ENCODE measurements around the gene ATP9A. TPM values are rescaled to one million over a fixed set of nuclear protein-coding genes. Genes with fewer than 3 reads are reported as not detected.

The ATP9A gene
- total and polyA plus RNA-seq, 4 donors: 10.6 to 59.8 (median 33.2) TPM

DNA sequence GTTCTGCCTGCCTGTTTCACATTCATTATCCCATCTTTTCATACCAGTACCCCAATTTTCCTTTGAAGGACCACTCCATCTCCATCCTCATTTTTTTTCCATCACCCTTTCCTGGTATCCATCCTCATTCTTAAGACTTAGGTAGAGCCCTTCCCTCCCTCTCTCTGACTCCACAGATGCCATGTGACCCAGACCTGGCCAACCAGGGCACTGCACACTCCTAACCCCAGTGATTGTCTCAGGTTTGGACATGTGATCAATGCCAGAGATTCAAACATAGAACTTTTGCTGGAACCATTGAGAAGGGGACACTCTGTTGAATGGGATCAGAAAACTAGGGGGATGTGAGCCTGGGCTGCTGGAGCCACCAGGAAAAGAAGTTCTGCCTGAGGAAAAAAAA is 186.6 kb downstream of the ATP9A start:
- Histone ChIP-seq H3K4me3 (ENCODE audit: low read length in 2 of 2) (no peak overlapping the region), H3K4me1 (ENCODE audit: control insufficient read depth in 1 of 2, insufficient read depth in 2 of 2, low read length in 2 of 2) (no peaks in the 10 kb centered on the region), H3K9me3 (ENCODE audit: control insufficient read depth, low read length) (no peaks in the 10 kb centered on the region), H3K36me3 (ENCODE audit: control insufficient read depth in 1 of 2, insufficient read depth in 2 of 2, low read length in 1 of 2) (no peaks in the 10 kb centered on the region), H3K27me3 (ENCODE audit: control insufficient read depth in 1 of 2, insufficient read depth in 2 of 2, low read length in 1 of 2) (no peaks in the 10 kb centered on the region), H3K27ac (ENCODE audit: low read depth in 1 of 2, low read length in 2 of 2) (no peak overlapping the region)
- ATAC-seq (ENCODE audit: low FRiP score) (no peak), DNase-seq (no peak)
- intact Hi-C loops (cut with DNase I): no loop called here

DNA sequence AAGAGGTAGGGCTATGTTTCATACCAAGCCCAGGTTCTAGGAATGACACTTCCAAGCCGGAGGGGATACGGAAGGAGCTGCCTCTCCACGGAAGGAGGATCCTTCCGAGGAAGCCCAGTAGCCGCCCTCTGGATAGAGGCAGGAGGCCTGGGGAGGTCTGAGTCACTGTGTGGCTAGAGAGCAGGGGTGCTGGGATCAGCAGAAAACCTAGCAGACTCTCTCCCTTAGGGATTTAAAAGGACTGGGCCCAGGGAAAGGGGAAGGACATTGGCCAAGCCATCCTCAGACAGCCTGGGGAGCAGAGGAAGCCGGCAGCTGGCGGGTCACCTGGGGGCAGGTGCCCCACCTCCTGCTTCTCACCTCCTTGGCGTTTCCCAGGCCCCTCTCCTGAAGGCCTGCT is 189.1 kb downstream of the ATP9A start:
- 70 to 83% methylated on average over 8 of the region's 8 CpGs for WGBS, 2 donors
- ATAC-seq (ENCODE audit: low FRiP score) (no peak), DNase-seq (no peak)
- Histone ChIP-seq H3K4me3 (ENCODE audit: low read length in 2 of 2) (no peak overlapping the region), H3K9me3 (ENCODE audit: control insufficient read depth, low read length) (peaks cover 2% of the 10 kb centered on the region), H3K27ac (ENCODE audit: low read depth in 1 of 2, low read length in 2 of 2) (no peak overlapping the region), H3K4me1 (ENCODE audit: control insufficient read depth in 1 of 2, insufficient read depth in 2 of 2, low read length in 2 of 2) (no peaks in the 10 kb centered on the region), H3K36me3 (ENCODE audit: control insufficient read depth in 1 of 2, insufficient read depth in 2 of 2, low read length in 1 of 2) (no peaks in the 10 kb centered on the region), H3K27me3 (ENCODE audit: control insufficient read depth in 1 of 2, insufficient read depth in 2 of 2, low read length in 1 of 2) (no peaks in the 10 kb centered on the region)
- intact Hi-C loops (cut with DNase I): no loop called here

DNA sequence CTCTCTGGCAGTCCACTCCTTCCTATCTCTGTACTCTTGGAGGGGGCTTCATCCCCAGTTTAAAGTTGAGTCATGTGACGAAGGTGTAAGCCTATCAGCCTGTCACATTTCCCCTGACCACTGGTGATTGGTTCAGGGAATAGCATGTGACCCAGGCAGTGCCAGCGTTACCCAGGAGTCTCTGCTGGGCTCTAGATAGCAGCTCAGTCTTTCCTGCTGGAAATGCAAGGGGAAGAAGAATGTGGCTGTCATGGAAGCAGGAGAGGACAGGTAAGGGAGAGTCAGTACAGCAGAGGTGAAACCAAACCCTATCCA is 190.1 kb downstream of the ATP9A start:
- no peak for ATAC-seq (ENCODE audit: low FRiP score)
- H3K36me3 ChIP-seq (ENCODE audit: control insufficient read depth in 1 of 2, insufficient read depth in 2 of 2, low read length in 1 of 2): no peaks in the 10 kb centered on the region

DNA sequence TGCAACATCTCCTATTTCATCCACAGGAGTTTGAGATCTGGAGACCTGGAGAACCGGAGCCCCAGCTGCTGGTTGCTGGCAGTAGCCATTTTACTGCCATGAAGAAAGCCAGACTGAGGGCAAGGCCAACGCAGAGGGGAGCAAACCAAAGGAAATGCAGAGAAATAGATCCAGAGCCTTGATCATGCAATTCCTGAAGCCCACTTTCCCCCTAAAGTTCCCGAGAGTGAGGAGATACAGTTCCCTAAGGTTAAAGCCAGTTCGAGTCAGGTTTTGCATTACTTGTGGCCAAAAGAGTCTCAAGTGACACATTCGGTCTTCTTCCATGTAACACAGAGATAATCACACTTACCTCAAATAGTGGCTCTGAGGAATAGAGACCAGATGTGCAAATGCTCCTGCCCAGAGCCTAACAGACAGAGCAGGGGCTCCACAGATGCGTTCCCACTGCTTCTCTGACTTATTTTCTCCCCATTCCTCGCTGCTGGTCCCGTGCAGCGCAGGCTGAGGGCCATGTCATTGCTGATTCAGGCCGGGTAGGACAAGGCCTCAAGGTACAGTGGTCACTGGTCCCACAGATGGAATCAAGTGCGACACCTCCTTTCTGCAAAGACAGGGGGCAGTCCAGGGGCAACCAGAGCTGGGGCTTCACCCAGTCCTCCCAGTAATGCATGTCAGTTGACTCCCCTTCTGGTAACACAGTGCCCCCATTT is 190.6 kb downstream of the ATP9A start:
- ATAC-seq (ENCODE audit: low FRiP score) (no peak), DNase-seq (no peak)
- no peaks in the 10 kb centered on the region for H3K4me1 ChIP-seq (ENCODE audit: control insufficient read depth in 1 of 2, insufficient read depth in 2 of 2, low read length in 2 of 2)
- H3K27ac ChIP-seq (ENCODE audit: low read depth in 1 of 2, low read length in 2 of 2): no peak overlapping the region
- peaks cover 2% of the 10 kb centered on the region for H3K9me3 ChIP-seq (ENCODE audit: control insufficient read depth, low read length)
- no peaks in the 10 kb centered on the region for H3K27me3 ChIP-seq (ENCODE audit: control insufficient read depth in 1 of 2, insufficient read depth in 2 of 2, low read length in 1 of 2)
- WGBS, 2 donors: 95 to 96% methylated on average over 11 of the region's 11 CpGs
- intact Hi-C loops (cut with DNase I): no loop called here
- H3K36me3 ChIP-seq (ENCODE audit: control insufficient read depth in 1 of 2, insufficient read depth in 2 of 2, low read length in 1 of 2): no peaks in the 10 kb centered on the region
- H3K4me3 ChIP-seq (ENCODE audit: low read length in 2 of 2): no peak overlapping the region

More for the DNA sequence above, 190.1 kb downstream of the ATP9A start:
- H3K9me3 ChIP-seq (ENCODE audit: control insufficient read depth, low read length): peaks cover 2% of the 10 kb centered on the region
- DNase-seq: no peak
- intact Hi-C loops (cut with DNase I): no loop called here
- H3K27me3 ChIP-seq (ENCODE audit: control insufficient read depth in 1 of 2, insufficient read depth in 2 of 2, low read length in 1 of 2): no peaks in the 10 kb centered on the region
- no peaks in the 10 kb centered on the region for H3K4me1 ChIP-seq (ENCODE audit: control insufficient read depth in 1 of 2, insufficient read depth in 2 of 2, low read length in 2 of 2)
- no peak overlapping the region for H3K27ac ChIP-seq (ENCODE audit: low read depth in 1 of 2, low read length in 2 of 2)
- no peak overlapping the region for H3K4me3 ChIP-seq (ENCODE audit: low read length in 2 of 2)
- 91 to 92% methylated on average over 2 of the region's 2 CpGs for WGBS, 2 donors

DNA sequence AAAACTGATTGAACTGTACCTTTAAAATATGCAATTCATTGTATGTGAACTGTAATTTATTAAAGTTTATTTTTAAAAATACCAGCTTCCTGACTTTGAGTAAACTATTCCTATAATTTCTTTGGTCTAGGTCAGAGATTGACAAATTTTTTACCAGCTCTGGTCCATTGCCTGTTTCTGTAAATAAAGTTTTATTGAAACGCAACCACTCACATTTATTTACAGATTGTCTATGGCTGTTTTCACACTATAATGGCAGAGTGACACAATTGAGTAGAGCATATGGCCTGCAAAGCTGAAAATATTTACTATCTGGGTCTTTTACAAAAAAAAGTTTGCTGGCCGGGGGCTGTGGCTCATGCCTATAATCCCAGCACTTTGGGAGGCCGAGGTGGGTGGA is 192.7 kb downstream of the ATP9A start:
- intact Hi-C loops (cut with DNase I): no loop called here
- H3K4me3 ChIP-seq (ENCODE audit: low read length in 2 of 2): no peak overlapping the region
- no peak overlapping the region for H3K27ac ChIP-seq (ENCODE audit: low read depth in 1 of 2, low read length in 2 of 2)
- no peaks in the 10 kb centered on the region for H3K4me1 ChIP-seq (ENCODE audit: control insufficient read depth in 1 of 2, insufficient read depth in 2 of 2, low read length in 2 of 2)
- H3K27me3 ChIP-seq (ENCODE audit: control insufficient read depth in 1 of 2, insufficient read depth in 2 of 2, low read length in 1 of 2): no peaks in the 10 kb centered on the region
- DNase-seq (no peak), ATAC-seq (ENCODE audit: low FRiP score) (no peak)
- H3K36me3 ChIP-seq (ENCODE audit: control insufficient read depth in 1 of 2, insufficient read depth in 2 of 2, low read length in 1 of 2): no peaks in the 10 kb centered on the region
- peaks cover 2% of the 10 kb centered on the region for H3K9me3 ChIP-seq (ENCODE audit: control insufficient read depth, low read length)
- WGBS, 2 donors: 87 to 90% methylated on average over 3 of the region's 3 CpGs

DNA sequence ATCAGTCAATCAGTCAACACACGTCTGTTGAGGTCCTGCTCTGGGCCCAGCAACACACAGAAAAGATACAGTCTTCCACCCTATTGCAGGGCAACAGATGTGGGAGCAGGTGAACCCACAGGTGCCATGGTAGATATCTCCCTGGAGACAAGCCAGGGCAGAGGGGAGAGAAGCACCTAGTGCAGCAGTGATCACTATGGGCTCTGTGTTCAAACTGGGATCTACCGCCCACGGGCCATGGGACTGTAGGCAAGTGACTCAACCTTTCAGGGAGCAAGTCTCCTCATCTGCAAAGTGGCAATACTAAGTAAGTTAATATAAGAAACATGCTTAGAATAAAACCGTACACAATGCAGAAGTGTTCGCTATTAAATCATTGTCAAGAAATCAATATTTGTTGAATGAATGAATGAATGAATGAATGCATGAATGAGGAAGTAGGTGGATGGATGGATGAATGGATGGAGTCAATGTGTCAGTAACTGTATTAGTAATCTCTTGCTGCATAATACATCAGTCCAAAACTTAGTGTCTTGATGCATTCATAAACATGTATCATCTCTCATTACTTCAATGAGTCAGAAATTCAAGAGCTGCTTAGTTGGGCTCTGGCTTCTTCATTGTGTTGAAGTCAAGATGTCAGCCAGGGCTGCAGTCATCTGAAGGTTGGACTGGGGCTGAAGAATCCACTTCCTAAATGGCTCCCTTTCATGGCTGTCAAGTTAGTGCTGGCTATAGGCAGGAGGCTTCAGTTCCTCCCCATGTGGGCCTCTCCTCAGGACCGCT is 193.7 kb downstream of the ATP9A start:
- H3K4me1 ChIP-seq (ENCODE audit: control insufficient read depth in 1 of 2, insufficient read depth in 2 of 2, low read length in 2 of 2): no peaks in the 10 kb centered on the region
- peaks cover 2% of the 10 kb centered on the region for H3K9me3 ChIP-seq (ENCODE audit: control insufficient read depth, low read length)
- H3K4me3 ChIP-seq (ENCODE audit: low read length in 2 of 2): no peak overlapping the region
- ATAC-seq (ENCODE audit: low FRiP score) (no peak), DNase-seq (no peak)
- H3K27me3 ChIP-seq (ENCODE audit: control insufficient read depth in 1 of 2, insufficient read depth in 2 of 2, low read length in 1 of 2): no peaks in the 10 kb centered on the region
- intact Hi-C loops (cut with DNase I): no loop called here
- WGBS, 2 donors: 96% methylated on average over 6 of the region's 6 CpGs
- H3K27ac ChIP-seq (ENCODE audit: low read depth in 1 of 2, low read length in 2 of 2): no peak overlapping the region
- H3K36me3 ChIP-seq (ENCODE audit: control insufficient read depth in 1 of 2, insufficient read depth in 2 of 2, low read length in 1 of 2): no peaks in the 10 kb centered on the region

DNA sequence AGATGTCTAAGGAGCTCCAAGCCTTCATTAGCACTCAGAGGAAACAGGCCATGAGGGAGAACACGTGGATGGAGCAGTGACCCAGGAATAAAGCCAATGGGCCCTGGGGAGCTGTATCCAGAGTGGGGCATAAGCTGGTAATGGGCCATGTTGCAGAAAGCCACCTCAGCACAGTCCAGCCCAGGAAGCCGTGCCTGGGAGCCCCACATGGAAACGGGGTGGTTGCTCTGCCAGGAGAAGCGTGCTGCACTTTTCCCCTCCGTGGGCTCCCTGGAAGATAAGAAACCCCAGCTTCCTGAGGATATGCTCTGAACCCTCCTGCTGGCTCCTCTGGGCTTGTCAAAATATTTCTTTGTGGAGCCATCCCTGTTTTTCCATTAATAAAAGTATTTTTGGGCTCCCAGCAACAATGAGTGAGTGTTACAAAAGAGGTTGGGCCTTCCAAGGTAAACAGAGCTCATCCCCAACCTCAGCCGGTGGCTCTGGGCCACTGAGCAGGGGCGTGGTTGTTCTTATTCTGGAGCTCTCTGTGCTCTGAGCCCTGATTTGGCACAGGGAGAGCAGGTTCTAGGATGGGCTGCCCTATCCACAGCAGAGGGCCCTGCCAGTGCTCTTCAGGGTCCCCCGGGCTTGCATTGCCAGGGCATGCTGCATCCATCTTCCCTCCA is 194.5 kb downstream of the ATP9A start:
- peak; percentile 49 for ATAC-seq (ENCODE audit: low FRiP score)
- WGBS, 2 donors: 51 to 52% methylated on average over 8 of the region's 8 CpGs

DNA sequence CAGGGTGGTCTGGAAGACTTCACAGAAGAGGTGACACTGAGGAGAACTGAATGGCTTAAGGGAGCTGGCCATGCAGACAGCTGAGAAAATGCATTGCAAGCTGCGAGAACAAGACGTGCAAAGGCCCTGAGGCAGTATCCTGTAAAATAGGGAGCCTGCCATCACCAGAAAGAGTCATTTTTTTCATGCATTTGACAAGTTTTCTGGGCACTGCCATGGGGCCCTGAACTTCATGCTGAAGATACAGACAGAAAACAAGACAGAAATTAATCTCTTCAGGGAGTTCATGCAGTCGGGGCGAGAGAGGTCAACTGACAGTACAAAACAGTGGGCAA is 196.8 kb downstream of the ATP9A start:
- H3K27ac ChIP-seq (ENCODE audit: low read depth in 1 of 2, low read length in 2 of 2): no peak overlapping the region
- H3K4me1 ChIP-seq (ENCODE audit: control insufficient read depth in 1 of 2, insufficient read depth in 2 of 2, low read length in 2 of 2): no peaks in the 10 kb centered on the region
- H3K36me3 ChIP-seq (ENCODE audit: control insufficient read depth in 1 of 2, insufficient read depth in 2 of 2, low read length in 1 of 2): no peaks in the 10 kb centered on the region
- DNase-seq (no peak), ATAC-seq (ENCODE audit: low FRiP score) (no peak)
- H3K27me3 ChIP-seq (ENCODE audit: control insufficient read depth in 1 of 2, insufficient read depth in 2 of 2, low read length in 1 of 2): no peaks in the 10 kb centered on the region
- peaks cover 2% of the 10 kb centered on the region for H3K9me3 ChIP-seq (ENCODE audit: control insufficient read depth, low read length)
- intact Hi-C loops (cut with DNase I): no loop called here
- H3K4me3 ChIP-seq (ENCODE audit: low read length in 2 of 2): no peak overlapping the region
- 82 to 97% methylated on average over 4 of the region's 4 CpGs for WGBS, 2 donors

More for the DNA sequence above, 194.5 kb downstream of the ATP9A start:
- Histone ChIP-seq H3K4me3 (ENCODE audit: low read length in 2 of 2) (no peak overlapping the region), H3K4me1 (ENCODE audit: control insufficient read depth in 1 of 2, insufficient read depth in 2 of 2, low read length in 2 of 2) (no peaks in the 10 kb centered on the region), H3K36me3 (ENCODE audit: control insufficient read depth in 1 of 2, insufficient read depth in 2 of 2, low read length in 1 of 2) (no peaks in the 10 kb centered on the region), H3K27me3 (ENCODE audit: control insufficient read depth in 1 of 2, insufficient read depth in 2 of 2, low read length in 1 of 2) (no peaks in the 10 kb centered on the region), H3K9me3 (ENCODE audit: control insufficient read depth, low read length) (peaks cover 2% of the 10 kb centered on the region), H3K27ac (ENCODE audit: low read depth in 1 of 2, low read length in 2 of 2) (no peak overlapping the region)
- peak; percentile 56 to 81 for DNase-seq
- intact Hi-C loops (cut with DNase I): no loop called here

All from aorta (tissue), 5 donors.